DND-41 (cell line): Measurements from ENCODE around the gene SP5.

Source experiments
- ATAC-seq: fragments of 200-7000 bp; cut with Tn5 transposase; 3 replicates; pipeline ENCODE4 v1.9.1; 2021; ENCODE audit warnings: low read depth; ENCODE audit not compliant: insufficient read depth
- DNase-seq: peaks from one replicate; pipeline ENCODE4 v3.0.0-alpha.2; 2020
- H2AFZ ChIP-seq: 2 replicates; pipeline ENCODE4 v1.6.0; 2012; ENCODE audit warnings: low read depth, low read length
- H3K27ac ChIP-seq: 2 replicates; pipeline ENCODE4 v1.5.1; 2012; ENCODE audit warnings: low read length, inconsistent platforms
- H3K27me3 ChIP-seq: fragments of 200-600 bp; sonication (generic); 2 replicates; pipeline ENCODE4 v1.6.0; 2012; ENCODE audit warnings: low read length, mild to moderate bottlenecking, inconsistent platforms; ENCODE audit not compliant: insufficient read depth, poor library complexity
- H3K36me3 ChIP-seq: 2 replicates; pipeline ENCODE4 v1.5.1; 2012; ENCODE audit warnings: low read length, inconsistent platforms; ENCODE audit not compliant: insufficient read depth
- H3K4me1 ChIP-seq: 2 replicates; pipeline ENCODE4 v1.5.1; 2012; ENCODE audit warnings: mild to moderate bottlenecking, low read length; ENCODE audit not compliant: insufficient read depth
- H3K4me2 ChIP-seq: 2 replicates; pipeline ENCODE4 v1.6.0; 2012; ENCODE audit warnings: mild to moderate bottlenecking, moderate library complexity, low read length, inconsistent platforms; ENCODE audit not compliant: insufficient read depth
- H3K4me3 ChIP-seq, 2 experiments: fragments of 200-600 bp in 1 of 2; shearing (Covaris generic) in 1 of 2; 2 replicates each; pipeline ENCODE4 v1.5.1; 2012 to 2016; ENCODE audit warnings: inconsistent platforms in 2 of 2, low read length in 2 of 2, mild to moderate bottlenecking in 2 of 2, low read depth in 1 of 2, moderate library complexity in 1 of 2
- H3K79me2 ChIP-seq: 2 replicates; pipeline ENCODE4 v1.6.0; 2012; ENCODE audit warnings: low read length, inconsistent platforms; ENCODE audit not compliant: insufficient read depth
- H3K9ac ChIP-seq: 2 replicates; pipeline ENCODE4 v1.6.0; 2012; ENCODE audit warnings: low read depth, mild to moderate bottlenecking, inconsistent platforms, low read length, moderate library complexity
- H3K9me3 ChIP-seq: 2 replicates; pipeline ENCODE4 v1.5.1; 2012; ENCODE audit warnings: low read length, moderate library complexity, mild to moderate bottlenecking, inconsistent platforms; ENCODE audit not compliant: insufficient read depth, severe bottlenecking
- H4K20me1 ChIP-seq: 2 replicates; pipeline ENCODE4 v1.6.0; 2012; ENCODE audit warnings: low read length; ENCODE audit not compliant: insufficient read depth
- CTCF ChIP-seq: IDR thresholded peaks from 2 replicates; pipeline ENCODE4 v1.5.1; 2012; ENCODE audit warnings: borderline replicate concordance, low read length, moderate library complexity, mild to moderate bottlenecking; ENCODE audit not compliant: poor library complexity, severe bottlenecking; ENCODE audit errors: extremely low read depth
- EZH2 ChIP-seq: IDR thresholded peaks from 3 replicates; pipeline ENCODE4 v1.6.1; 2012; ENCODE audit warnings: borderline replicate concordance, low read depth, mild to moderate bottlenecking, moderate library complexity, low read length, inconsistent platforms; ENCODE audit not compliant: severe bottlenecking

SP5 gene

GRCh38 chr2:170719810-170720209, 4.7 kb downstream of the SP5 start:
- Histone ChIP-seq H3K4me1 (no peaks in the 10 kb centered on the region), H3K9me3 (peaks cover 5% of the 10 kb centered on the region), H3K27me3 (peaks cover 9% of the 10 kb centered on the region), H3K4me2 (no peak overlapping the region), H3K4me3 (no peak overlapping the region), H3K36me3 (no peaks in the 10 kb centered on the region), H3K27ac (no peak overlapping the region), H4K20me1 (no peaks in the 10 kb centered on the region), H3K9ac (no peak overlapping the region), H3K79me2 (no peaks in the 10 kb centered on the region), H2AFZ (no peak overlapping the region)
- ATAC-seq = no peak
- TF ChIP-seq CTCF (no peak), EZH2 (no peak)
- DNase-seq = no peak

DNA sequence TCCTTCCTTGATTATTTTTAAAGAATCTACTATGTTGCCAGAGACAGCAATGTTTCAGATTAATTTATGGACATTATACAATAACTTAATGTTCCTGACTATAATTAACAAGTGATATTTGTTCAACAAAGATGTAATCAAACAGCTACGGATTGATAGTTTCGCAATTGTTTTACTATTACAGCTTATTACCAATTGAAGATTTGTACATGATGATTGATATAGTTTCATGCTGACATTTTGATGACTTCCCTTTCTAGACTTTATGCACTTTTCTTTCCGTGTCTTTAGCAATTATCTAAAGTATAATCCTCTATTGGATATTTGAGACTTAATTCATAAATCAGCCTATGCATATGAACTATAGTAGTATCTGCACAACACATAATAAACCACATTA, 6.5 kb downstream of the SP5 start:
- no peaks in the 10 kb centered on the region for H3K9me3 ChIP-seq
- ATAC-seq (no peak), DNase-seq (no peak)
- H3K4me2 ChIP-seq = no peak overlapping the region
- TF ChIP-seq CTCF = no peak
- no peak for TF ChIP-seq EZH2
- no peak overlapping the region for H3K27ac ChIP-seq
- H3K27me3 ChIP-seq = peaks cover 9% of the 10 kb centered on the region
- no peak overlapping the region for H3K4me3 ChIP-seq
- H3K79me2 ChIP-seq = no peaks in the 10 kb centered on the region
- H2AFZ ChIP-seq = no peak overlapping the region
- H3K4me1 ChIP-seq = no peaks in the 10 kb centered on the region
- H3K9ac ChIP-seq = no peak overlapping the region
- H3K36me3 ChIP-seq = no peaks in the 10 kb centered on the region
- no peaks in the 10 kb centered on the region for H4K20me1 ChIP-seq

- Histone ChIP-seq H3K4me2 (no peak overlapping the region), H4K20me1 (no peaks in the 10 kb centered on the region), H3K9ac (no peak overlapping the region), H3K36me3 (no peaks in the 10 kb centered on the region), H3K79me2 (no peaks in the 10 kb centered on the region), H2AFZ (no peak overlapping the region), H3K4me1 (no peaks in the 10 kb centered on the region), H3K27me3 (peaks cover 9% of the 10 kb centered on the region), H3K9me3 (no peaks in the 10 kb centered on the region), H3K4me3 (no peak overlapping the region), H3K27ac (no peak overlapping the region)
- no peak for ATAC-seq
- no peak for DNase-seq
- no peak for TF ChIP-seq CTCF
- TF ChIP-seq EZH2 = no peak
These were observed 7.2 kb downstream of the SP5 start for GRCh38 chr2:170722301-170722700.

GRCh38 chr2:170723446-170723958, 8.4 kb downstream of the SP5 start:
- no peak overlapping the region for H3K4me3 ChIP-seq
- no peaks in the 10 kb centered on the region for H4K20me1 ChIP-seq
- H3K9ac ChIP-seq = no peak overlapping the region
- H3K9me3 ChIP-seq = no peaks in the 10 kb centered on the region
- H3K27me3 ChIP-seq = peaks cover 9% of the 10 kb centered on the region
- DNase-seq (no peak), ATAC-seq (no peak)
- H3K4me2 ChIP-seq = no peak overlapping the region
- TF ChIP-seq EZH2 (no peak), CTCF (no peak)
- no peak overlapping the region for H3K27ac ChIP-seq
- H2AFZ ChIP-seq = no peak overlapping the region
- H3K4me1 ChIP-seq = no peaks in the 10 kb centered on the region
- H3K79me2 ChIP-seq = no peaks in the 10 kb centered on the region
- no peaks in the 10 kb centered on the region for H3K36me3 ChIP-seq
